Loucy (cell line): ENCODE measurements around the gene CDH22.

Source experiments
- EZH2phosphoT487 ChIP-seq: fragments of 200-600 bp; IDR thresholded peaks from 2 replicates; pipeline ENCODE4 v1.6.1; 2018; ENCODE audit warnings: antibody characterized with exemption, mild to moderate bottlenecking, moderate library complexity, borderline replicate concordance
- TF ChIP-seq, protein P1 (sequence below): fragments of 200-600 bp; sonication (generic); conservative IDR thresholded peaks from 2 replicates; pipeline ENCODE4 v1.5.1; 2014; ENCODE audit warnings: mild to moderate bottlenecking, antibody characterized with exemption, low read length

GRCh38 chr20:46172961-46173536, 135.2 kb downstream of the CDH22 start:
- no peak for TF ChIP-seq EZH2phosphoT487
- TF ChIP-seq, protein P1, sequence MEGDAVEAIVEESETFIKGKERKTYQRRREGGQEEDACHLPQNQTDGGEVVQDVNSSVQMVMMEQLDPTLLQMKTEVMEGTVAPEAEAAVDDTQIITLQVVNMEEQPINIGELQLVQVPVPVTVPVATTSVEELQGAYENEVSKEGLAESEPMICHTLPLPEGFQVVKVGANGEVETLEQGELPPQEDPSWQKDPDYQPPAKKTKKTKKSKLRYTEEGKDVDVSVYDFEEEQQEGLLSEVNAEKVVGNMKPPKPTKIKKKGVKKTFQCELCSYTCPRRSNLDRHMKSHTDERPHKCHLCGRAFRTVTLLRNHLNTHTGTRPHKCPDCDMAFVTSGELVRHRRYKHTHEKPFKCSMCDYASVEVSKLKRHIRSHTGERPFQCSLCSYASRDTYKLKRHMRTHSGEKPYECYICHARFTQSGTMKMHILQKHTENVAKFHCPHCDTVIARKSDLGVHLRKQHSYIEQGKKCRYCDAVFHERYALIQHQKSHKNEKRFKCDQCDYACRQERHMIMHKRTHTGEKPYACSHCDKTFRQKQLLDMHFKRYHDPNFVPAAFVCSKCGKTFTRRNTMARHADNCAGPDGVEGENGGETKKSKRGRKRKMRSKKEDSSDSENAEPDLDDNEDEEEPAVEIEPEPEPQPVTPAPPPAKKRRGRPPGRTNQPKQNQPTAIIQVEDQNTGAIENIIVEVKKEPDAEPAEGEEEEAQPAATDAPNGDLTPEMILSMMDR = no peak
